IPS-11a (cell line): ENCODE measurements around the gene DLGAP1.

ENCODE experiments used
- H3K4me3 ChIP-seq: one replicate; pipeline ENCODE4 v1.5.1; 2013; ENCODE audit warnings: low read depth, low read length, control low read depth

DLGAP1 gene

DNA sequence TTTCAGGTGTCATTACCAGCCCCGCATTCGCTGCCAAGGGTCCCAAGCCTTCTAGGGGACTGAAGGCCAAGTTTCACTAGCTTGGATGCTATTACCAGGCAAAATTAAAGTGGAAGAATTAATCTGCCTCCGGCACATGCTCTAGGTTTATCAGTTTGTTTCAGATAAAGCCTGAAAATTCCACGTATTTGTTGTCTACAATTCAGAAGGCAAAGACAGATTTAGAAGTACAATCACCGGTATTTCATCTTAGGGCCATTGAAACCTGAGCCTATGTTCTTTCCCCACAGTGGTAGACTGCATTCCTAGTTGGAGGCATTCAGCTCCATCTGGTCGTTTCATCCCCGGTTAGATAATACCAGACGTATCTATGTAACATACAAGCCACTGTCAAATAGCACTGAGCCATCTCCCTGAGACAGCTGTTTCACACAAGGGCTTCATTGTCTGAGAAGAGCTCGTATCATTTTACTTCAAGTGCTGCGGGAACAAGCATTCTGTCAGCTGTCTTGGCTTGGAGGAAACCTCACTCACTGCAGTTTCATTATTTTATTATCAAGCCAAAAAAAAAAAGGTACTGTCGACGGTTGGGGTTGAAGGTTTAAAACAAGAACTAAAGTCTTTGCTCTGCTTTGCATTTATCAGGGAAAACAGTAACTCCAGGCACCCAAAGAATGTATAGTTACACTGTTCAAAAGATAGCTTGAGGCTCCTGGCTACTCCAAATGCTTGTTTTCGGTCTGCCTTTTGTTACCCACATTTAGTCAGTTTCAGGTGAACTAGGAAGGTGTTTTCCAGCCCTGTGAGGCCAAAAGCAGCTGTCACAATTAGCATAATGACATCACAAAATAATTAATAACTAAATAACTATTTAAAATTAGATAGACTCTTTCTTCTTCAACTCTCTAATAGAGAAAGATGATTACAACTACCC is 928.4 kb downstream of the DLGAP1 start:
- no peak overlapping the region for H3K4me3 ChIP-seq

DNA sequence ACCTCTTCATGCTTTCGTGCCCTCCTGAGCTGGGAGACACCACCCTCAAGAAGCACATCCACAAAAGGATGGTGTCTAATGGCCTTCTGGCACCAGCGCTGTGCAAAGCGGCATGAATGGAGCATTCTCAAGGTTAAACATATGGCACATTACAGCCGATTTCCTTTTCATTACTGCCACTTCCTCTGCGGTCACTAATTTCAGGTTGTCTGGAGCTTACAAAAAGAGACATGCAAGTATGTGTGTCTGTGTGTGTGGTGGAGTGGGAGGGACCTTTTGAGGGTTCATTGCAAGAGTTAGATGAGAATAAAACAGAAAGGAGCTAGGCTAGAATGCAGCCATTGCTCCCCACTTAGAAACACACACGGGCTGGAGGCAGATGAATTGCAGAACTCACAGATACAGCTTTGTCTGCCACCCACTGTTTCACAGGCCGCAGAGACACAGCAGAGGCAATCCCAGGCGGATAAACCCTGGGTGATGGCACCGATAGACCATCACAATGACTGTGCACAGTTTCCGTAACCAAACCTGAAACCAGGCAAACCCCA is 929.2 kb downstream of the DLGAP1 start:
- no peak overlapping the region for H3K4me3 ChIP-seq

DNA sequence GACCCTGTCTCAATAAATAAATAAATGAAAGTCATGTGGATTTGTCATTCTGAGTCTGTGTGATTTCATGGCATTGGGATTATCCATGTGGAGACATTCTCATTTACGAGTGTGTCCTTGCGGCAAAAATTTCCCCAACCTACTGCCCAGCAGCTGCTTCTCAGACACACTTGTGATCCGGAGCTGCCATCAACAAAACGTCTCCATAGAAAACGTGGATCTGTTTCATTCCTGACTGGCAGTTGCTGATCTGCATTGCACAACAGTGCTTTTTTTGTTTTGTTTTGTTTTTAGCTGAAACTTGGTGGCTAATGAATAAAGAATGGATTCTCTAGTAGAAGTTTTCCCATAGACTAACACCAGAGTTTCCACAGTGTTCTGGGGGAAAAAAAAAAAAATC is 930.4 kb downstream of the DLGAP1 start:
- H3K4me3 ChIP-seq = no peak overlapping the region

DNA sequence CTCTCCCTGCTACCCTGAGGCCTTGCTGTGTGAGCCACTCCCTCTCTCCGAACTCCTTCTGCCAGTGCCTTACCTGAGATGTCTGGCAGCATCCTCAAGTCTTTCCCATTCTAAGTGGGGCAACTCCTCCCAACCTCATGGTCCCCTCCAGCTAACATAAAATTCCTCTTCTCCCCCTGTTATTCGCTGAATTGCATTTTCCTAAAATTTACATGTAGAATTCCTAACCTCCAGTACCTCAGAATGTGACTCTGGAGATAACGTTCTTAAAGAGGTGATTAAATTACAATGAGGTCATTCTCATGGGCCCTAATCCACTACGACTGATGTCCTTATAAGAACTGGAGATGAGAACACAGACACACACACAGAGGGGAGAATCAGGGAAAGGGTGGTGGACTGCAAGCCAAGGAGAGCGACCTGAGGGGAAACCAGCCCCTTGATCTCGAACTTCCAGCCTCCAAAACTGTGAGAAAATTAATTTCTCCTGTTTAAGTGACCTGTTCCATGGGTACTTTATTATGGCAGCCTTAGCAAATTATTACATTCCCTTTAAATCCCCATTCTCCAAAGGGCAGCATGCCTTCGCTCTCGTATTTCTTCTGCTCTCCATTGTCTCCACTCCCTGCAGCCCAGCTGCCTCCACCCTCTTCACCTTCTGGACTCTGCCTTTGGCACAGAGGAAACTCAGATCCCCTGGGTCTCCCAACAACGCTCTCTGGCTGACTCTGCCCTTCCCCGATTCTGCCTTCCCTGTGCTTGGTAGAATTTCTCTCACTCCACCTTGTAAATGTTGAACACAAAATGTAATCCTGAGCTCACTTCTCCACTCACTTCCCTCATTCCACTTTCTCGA is 934.6 kb downstream of the DLGAP1 start:
- no peak overlapping the region for H3K4me3 ChIP-seq

DNA sequence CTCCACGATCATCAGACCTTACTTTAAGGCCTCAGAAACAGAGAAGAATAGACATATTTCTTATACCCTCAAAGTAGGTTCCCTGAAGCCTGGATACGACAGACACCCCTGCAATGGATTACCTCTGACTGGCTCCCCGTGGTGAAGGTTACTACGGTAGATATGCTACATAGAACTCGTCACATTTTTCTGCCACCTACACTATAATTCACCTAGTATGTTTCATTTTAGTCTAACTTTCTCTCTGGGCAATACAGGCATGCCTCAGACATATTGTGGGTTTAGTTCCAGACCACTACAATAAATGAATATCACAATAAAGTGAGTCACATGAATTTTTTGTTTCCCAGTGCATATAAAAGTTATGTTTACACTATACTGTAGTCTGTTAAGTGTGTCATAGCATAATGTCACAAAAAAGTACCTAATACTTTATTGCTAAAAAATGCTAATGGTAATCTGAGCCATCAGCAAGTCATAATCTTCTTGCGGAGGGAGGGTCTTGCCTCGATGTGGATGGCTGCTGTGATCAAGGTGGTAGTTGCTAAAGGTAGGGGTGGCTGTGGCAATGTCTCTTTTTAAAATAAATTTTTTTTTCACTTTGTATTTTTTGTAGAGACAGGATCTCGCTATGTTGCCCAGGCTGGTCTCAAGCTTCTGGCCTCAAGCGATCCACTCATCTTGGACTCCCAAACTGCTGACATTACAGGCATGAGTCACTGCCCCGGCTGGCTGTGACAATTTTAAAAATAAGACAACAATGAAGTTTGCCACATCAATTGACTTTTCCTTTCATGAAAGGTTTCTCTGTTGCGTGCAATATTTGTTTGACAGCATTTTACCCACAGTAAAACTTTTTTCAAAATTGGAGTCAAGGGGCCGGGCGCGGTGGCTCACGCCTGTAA is 940.5 kb downstream of the DLGAP1 start:
- no peak overlapping the region for H3K4me3 ChIP-seq

GRCh38 chr18:3513481-3513880 is 941.6 kb downstream of the DLGAP1 start:
- no peak overlapping the region for H3K4me3 ChIP-seq

DNA sequence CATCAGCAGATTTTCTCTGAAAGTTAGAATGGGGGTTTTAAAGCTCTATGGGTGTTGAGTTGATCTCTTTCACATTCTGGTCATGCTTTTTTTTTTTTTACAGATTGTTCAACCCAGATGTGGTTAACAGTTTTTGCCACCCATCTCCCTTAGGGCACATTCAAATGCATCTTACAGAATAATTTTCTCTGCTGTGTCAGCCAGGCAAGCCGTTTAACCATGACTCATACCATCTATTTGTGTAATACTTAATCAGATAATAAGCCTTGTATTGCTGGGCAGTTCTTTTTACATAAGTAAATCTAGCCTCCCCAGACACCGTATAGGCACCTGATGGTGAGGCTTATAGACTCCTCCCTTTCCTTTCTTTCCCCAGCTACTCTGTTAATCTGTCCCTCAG is 943.1 kb downstream of the DLGAP1 start:
- no peak overlapping the region for H3K4me3 ChIP-seq

DNA sequence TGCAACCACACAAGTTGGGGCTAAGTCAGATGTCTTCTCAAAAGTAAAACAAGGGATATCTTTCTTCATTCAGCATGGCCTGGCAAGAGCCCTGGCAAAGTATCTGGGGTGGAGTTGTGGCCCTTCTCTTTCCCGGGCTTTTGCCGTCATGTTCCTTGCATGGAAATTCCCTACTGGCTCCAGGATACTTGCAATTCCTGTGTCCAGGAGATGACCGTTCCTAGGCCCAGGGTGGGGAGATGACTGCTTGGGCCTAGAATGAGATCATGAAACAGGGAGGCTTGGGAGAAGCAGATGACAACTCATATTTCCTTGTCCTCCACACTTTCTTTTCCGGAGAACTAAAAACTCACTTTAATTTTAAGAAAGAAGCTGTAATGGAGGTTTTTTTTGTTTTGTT is 944.2 kb downstream of the DLGAP1 start:
- no peak overlapping the region for H3K4me3 ChIP-seq

- H3K4me3 ChIP-seq = no peak overlapping the region
Observed at GRCh38 chr18:3510024-3510423, 945.1 kb downstream of the DLGAP1 start.

GRCh38 chr18:3508576-3509549 is 946.2 kb downstream of the DLGAP1 start:
- H3K4me3 ChIP-seq = no peak overlapping the region

GRCh38 chr18:3504637-3505036 is 950.5 kb downstream of the DLGAP1 start:
- no peak overlapping the region for H3K4me3 ChIP-seq

DNA sequence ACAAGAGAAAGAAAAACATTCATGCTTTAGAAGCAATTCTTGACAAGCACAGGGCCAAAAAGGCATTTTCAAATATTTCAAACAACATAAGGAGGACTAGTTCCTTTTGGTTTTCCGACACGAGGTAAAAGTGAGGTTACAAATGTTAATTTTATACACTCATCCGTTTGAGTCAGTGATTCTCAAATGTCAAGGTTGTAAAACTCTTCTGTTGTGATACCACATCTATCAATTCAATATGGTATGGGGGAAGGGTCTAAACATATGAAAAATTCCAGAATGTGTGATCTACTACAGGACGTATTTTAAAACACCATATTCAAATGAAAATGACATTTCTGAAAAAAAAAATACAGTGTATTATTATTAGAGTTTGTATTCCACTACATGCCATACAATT is 952.5 kb downstream of the DLGAP1 start:
- H3K4me3 ChIP-seq = no peak overlapping the region

GRCh38 chr18:3500016-3500415 is 955.1 kb downstream of the DLGAP1 start:
- H3K4me3 ChIP-seq = no peak overlapping the region

DNA sequence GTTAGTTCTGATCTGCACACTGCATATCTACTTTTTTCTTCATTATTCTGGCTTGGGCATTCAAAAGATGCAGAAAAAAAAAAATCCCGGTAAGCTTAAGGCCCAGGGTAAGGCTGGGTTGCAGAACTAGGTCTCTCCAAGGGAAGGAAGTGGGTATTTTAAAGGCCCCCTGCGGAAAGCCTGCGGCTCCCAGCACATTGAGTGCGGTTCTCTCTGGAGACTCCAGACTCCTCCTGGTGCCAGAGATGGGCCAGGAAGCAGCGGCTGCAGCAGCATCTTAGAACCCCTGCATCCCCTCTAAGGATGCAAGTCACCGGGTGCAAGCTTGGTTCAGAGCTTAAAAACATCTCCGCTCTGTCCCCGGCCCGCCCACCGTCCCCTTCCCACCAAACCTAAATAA is 955.6 kb downstream of the DLGAP1 start:
- H3K4me3 ChIP-seq = peak overlapping the region; percentile 18

DNA sequence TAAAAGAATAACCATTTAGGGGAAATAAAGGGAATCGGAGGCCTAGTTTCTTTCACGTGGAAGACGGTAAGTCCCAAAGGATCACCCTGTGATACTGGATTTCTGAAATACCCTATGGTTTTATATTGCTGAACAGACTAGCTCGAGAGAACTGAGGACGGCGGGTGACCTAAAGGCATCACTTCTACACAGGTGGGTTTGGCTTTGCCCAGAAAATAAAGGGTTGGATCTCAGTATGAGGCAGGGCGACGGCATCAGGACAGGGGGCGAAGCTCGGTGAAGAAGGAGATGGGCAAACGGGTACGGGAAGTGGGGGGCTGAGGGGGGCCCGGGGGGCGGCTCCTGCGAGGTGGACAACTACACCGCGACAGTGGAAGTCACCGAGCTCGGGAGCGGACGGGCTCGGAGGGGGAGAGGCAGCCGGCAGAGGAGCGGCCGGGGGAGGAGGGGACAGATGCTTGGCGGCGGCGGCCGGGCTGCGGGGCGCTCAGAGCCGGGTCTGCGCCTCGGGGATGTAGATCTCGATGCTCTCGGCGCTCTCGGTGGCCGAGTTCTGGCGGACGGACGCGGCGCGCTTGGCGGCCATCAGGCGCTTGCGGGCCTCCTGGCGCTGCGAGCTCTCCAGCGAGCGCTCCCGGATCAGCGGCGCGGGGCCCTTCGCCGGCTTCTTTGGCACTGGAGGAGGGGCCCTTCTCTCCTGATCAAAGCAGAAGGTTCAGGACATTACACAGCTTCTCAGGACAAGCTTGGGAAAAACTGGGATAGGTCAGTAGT is 956.2 kb downstream of the DLGAP1 start:
- peak overlapping the region; percentile 18 for H3K4me3 ChIP-seq

- no peak overlapping the region for H3K4me3 ChIP-seq
Observed at GRCh38 chr18:3495691-3496430, 959.2 kb downstream of the DLGAP1 start.

DNA sequence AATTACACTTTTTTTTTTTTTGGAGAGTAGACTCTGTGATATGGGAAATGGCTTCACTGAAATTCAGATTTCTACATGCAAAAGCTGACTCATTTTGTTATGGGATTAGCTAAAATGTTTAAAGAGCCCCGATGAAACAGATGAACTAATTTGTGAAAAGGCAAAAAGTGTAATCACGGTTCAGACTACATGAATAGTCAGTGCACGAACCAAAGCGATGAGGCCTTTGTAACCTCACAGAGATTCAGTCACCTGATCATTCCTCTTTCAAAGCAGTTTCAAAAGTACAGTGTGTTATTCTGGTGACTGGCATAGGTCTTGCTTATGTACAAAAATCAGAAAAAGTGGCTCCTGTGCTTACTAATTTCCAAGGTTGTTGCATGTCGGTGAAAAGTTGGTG is 960.5 kb downstream of the DLGAP1 start:
- no peak overlapping the region for H3K4me3 ChIP-seq

GRCh38 chr18:3494245-3494526 is 960.9 kb downstream of the DLGAP1 start:
- H3K4me3 ChIP-seq = no peak overlapping the region
